ENCODE data around the gene NPR3. TPM values are rescaled to one million over a fixed set of nuclear protein-coding genes. Genes with fewer than 3 reads are reported as not detected.

NPR3 gene
- polyA plus RNA-seq, 1 donor (not counting 4 experiments of a cell fraction or from before 2014, with no cell fraction given), result 0.12 TPM

GRCh38 chr5:32770444-32770843 lies 59.3 kb downstream of the NPR3 start:
- TF ChIP-seq CTCF (optimal IDR thresholded peaks at IDR 0.05 in 1 of 3, IDR thresholded peaks at IDR 0.05 in 1 of 3, conservative IDR thresholded peaks at IDR 0.05 in 1 of 3; ENCODE audit: extremely low read depth in 1 of 3, insufficient read depth in 2 of 3, low read length in 3 of 3) (no peak), EZH2 (IDR thresholded peaks at IDR 0.05; ENCODE audit: low read length) (no peak)
- Histone ChIP-seq H2AFZ (ENCODE audit: control insufficient read depth, low read length) (no peak overlapping the region), H4K20me1 (ENCODE audit: control insufficient read depth, extremely low read depth, insufficient read depth, low read length) (no peaks in the 10 kb centered on the region), H3K36me3 (ENCODE audit: control insufficient read depth in 2 of 2, extremely low read depth in 1 of 2, insufficient read depth in 2 of 2, low read length in 2 of 2) (no peaks in the 10 kb centered on the region), H3K79me2 (ENCODE audit: control insufficient read depth, insufficient read depth, low read length) (no peaks in the 10 kb centered on the region), H3K27ac (ENCODE audit: control insufficient read depth, insufficient read depth, low read length) (no peak overlapping the region), H3K9me1 (ENCODE audit: control insufficient read depth, extremely low read depth, insufficient read depth, low read length) (no peaks in the 10 kb centered on the region), H3K4me1 (ENCODE audit: control insufficient read depth, extremely low read depth, insufficient read depth, low read length) (no peaks in the 10 kb centered on the region), H3K4me2 (ENCODE audit: control insufficient read depth, extremely low read depth, insufficient read depth, low read depth, low read length) (no peak overlapping the region), H3K9ac (ENCODE audit: control insufficient read depth, extremely low read depth, insufficient read depth, low read length) (no peak overlapping the region), H3K4me3 (ENCODE audit: control insufficient read depth in 2 of 3, extremely low read depth in 1 of 3, insufficient read depth in 2 of 3, low read depth in 1 of 3, low read length in 3 of 3) (no peak overlapping the region), H3K27me3 (ENCODE audit: control insufficient read depth, extremely low read depth, insufficient read depth, low read length) (no peaks in the 10 kb centered on the region), H3K9me3 (ENCODE audit: control insufficient read depth, low read depth, low read length) (no peaks in the 10 kb centered on the region)
- FAIRE-seq (no peak), DNase-seq (ENCODE audit: low read depth, low spot score) (no peak)
- dilution Hi-C loops (cut with MboI; ENCODE audit: extremely low pct_ligation_motif_present, low sequenced_read_pairs), result no loop called here

GRCh38 chr5:32771037-32771436 lies 59.9 kb downstream of the NPR3 start:
- H3K79me2 ChIP-seq (ENCODE audit: control insufficient read depth, insufficient read depth, low read length), result no peaks in the 10 kb centered on the region
- no peak for DNase-seq (ENCODE audit: low read depth, low spot score)
- no peak for FAIRE-seq

More at GRCh38 chr5:32771037-32771436, 59.9 kb downstream of the NPR3 start:
- H3K4me3 ChIP-seq (ENCODE audit: control insufficient read depth in 2 of 3, extremely low read depth in 1 of 3, insufficient read depth in 2 of 3, low read depth in 1 of 3, low read length in 3 of 3), result no peak overlapping the region
- TF ChIP-seq EZH2 (IDR thresholded peaks at IDR 0.05; ENCODE audit: low read length) (no peak), CTCF (optimal IDR thresholded peaks at IDR 0.05 in 1 of 3, IDR thresholded peaks at IDR 0.05 in 1 of 3, conservative IDR thresholded peaks at IDR 0.05 in 1 of 3; ENCODE audit: extremely low read depth in 1 of 3, insufficient read depth in 2 of 3, low read length in 3 of 3) (no peak)
- no peak overlapping the region for H3K4me2 ChIP-seq (ENCODE audit: control insufficient read depth, extremely low read depth, insufficient read depth, low read depth, low read length)
- H3K9me1 ChIP-seq (ENCODE audit: control insufficient read depth, extremely low read depth, insufficient read depth, low read length), result no peaks in the 10 kb centered on the region
- H3K27me3 ChIP-seq (ENCODE audit: control insufficient read depth, extremely low read depth, insufficient read depth, low read length), result no peaks in the 10 kb centered on the region
- H3K9me3 ChIP-seq (ENCODE audit: control insufficient read depth, low read depth, low read length), result no peaks in the 10 kb centered on the region
- no peaks in the 10 kb centered on the region for H3K36me3 ChIP-seq (ENCODE audit: control insufficient read depth in 2 of 2, extremely low read depth in 1 of 2, insufficient read depth in 2 of 2, low read length in 2 of 2)
- no peaks in the 10 kb centered on the region for H4K20me1 ChIP-seq (ENCODE audit: control insufficient read depth, extremely low read depth, insufficient read depth, low read length)
- H3K27ac ChIP-seq (ENCODE audit: control insufficient read depth, insufficient read depth, low read length), result no peak overlapping the region
- no peak overlapping the region for H3K9ac ChIP-seq (ENCODE audit: control insufficient read depth, extremely low read depth, insufficient read depth, low read length)
- no peak overlapping the region for H2AFZ ChIP-seq (ENCODE audit: control insufficient read depth, low read length)
- no peaks in the 10 kb centered on the region for H3K4me1 ChIP-seq (ENCODE audit: control insufficient read depth, extremely low read depth, insufficient read depth, low read length)
- dilution Hi-C loops (cut with MboI; ENCODE audit: extremely low pct_ligation_motif_present, low sequenced_read_pairs), result no loop called here

All from keratinocyte (primary cell).